Measurements from ENCODE around the gene ANGPTL4. TPM values are rescaled to one million over a fixed set of nuclear protein-coding genes. Genes with fewer than 3 reads are reported as not detected.

The ANGPTL4 gene
- polyA plus RNA-seq, 2 of the 4 experiments (the other 2 are of a cell fraction) = 12.3 to 30.8 TPM

- H3K4me2 ChIP-seq = no peak overlapping the region
- POLR2A ChIA-PET = no interaction called here
- ATAC-seq = peak; percentile 7 to 14; a peak in 3 of 6 replicates
- no peak overlapping the region for H3K4me3 ChIP-seq
- DNase-seq (ENCODE audit: low read depth in 1 of 2, low spot score in 1 of 2) = no peak
- TF ChIP-seq BCL3 (IDR thresholded peaks at IDR 0.05) (no peak), HOXB13 (CRISPR knock-in tag; IDR thresholded peaks at IDR 0.05; ENCODE audit: low read depth) (no peak), MAZ (IDR thresholded peaks at IDR 0.05; ENCODE audit: borderline replicate concordance, low read depth, low read length) (no peak), CHD4 (IDR thresholded peaks at IDR 0.05; ENCODE audit: borderline replicate concordance) (no peak), ZFP36 (IDR thresholded peaks at IDR 0.05; ENCODE audit: borderline replicate concordance, partially characterized antibody) (no peak), KDM1A (IDR thresholded peaks at IDR 0.05; ENCODE audit: low read depth) (no peak), RCOR1 (IDR thresholded peaks at IDR 0.05; ENCODE audit: low read depth, low read length) (no peak), USF2 (IDR thresholded peaks at IDR 0.05) (no peak), CTCF (IDR thresholded peaks at IDR 0.05) (no peak), CHD2 (IDR thresholded peaks at IDR 0.05; ENCODE audit: low read length, partially characterized antibody) (no peak), ZNF302 (CRISPR knock-in tag; IDR thresholded peaks at IDR 0.05) (no peak), HOXB5 (CRISPR knock-in tag; IDR thresholded peaks at IDR 0.05) (no peak), NPAS2 (CRISPR knock-in tag; IDR thresholded peaks at IDR 0.05; ENCODE audit: borderline replicate concordance) (no peak), ESRRA (IDR thresholded peaks at IDR 0.05; ENCODE audit: borderline replicate concordance, low read length) (no peak), POLR2AphosphoS2 (conservative IDR thresholded peaks at IDR 0.05; ENCODE audit: low read length) (no peak), CBX2 (IDR thresholded peaks at IDR 0.05; ENCODE audit: borderline replicate concordance, low read depth) (no peak), MAFK (IDR thresholded peaks at IDR 0.05; ENCODE audit: partially characterized antibody) (no peak)
- no peaks in the 10 kb centered on the region for H3K9me3 ChIP-seq
- 87% methylated on average over 3 of the region's 14 CpGs for WGBS (ENCODE audit: missing lambda C conversion rate)
- FAIRE-seq = no peak
- CTCF ChIA-PET = interaction anchor here (0.6 to 6.6 kb wide), 3 partner anchors 7 to 224 kb away, joined by 3 to 43 read pairs (median 6); no protein-coding TSS in a partner anchor
- H3K4me1 ChIP-seq = 0 out of 3 replicates have a peak, but pooled peaks cover 3% of the 10 kb centered on the region
- no peak overlapping the region for H3K27ac ChIP-seq
Observed at GRCh38 chr19:8342316-8342683, 21.7 kb upstream of the ANGPTL4 start.

- ATAC-seq (peak; percentile 99), DNase-seq (ENCODE audit: low read depth in 1 of 2, low spot score in 1 of 2) (peak; percentile 94 to 97), FAIRE-seq (no peak)
- Histone ChIP-seq H3K27ac (peak within 1 kb of the TSS; percentile 30 to 80; a peak in 4 of 6 replicates), H3K9me3 (no peaks in the 10 kb centered on the region), H3K4me3 (peak within 1 kb of the TSS; percentile 44), H3K4me1 (peaks cover 4% of the 10 kb centered on the region; the same call in 2 of the 3 replicates), H3K4me2 (peak within 1 kb of the TSS; percentile 71)
- CTCF ChIA-PET = interaction anchor here (0.6 to 6.6 kb wide), 4 partner anchors 8 to 223 kb away, joined by 3 to 43 read pairs (median 4); no protein-coding TSS in a partner anchor
- POLR2A ChIA-PET = no interaction called here
- peak; percentile 93 for TF ChIP-seq PBX3 (IDR thresholded peaks at IDR 0.05)
- no peak for TF ChIP-seq BHLHE40 (IDR thresholded peaks at IDR 0.05; ENCODE audit: low read depth, low read length)
- WGBS (ENCODE audit: missing lambda C conversion rate) = 10% methylated on average over 9 of the region's 65 CpGs
Observed at GRCh38 chr19:8342684-8343482, 21.1 kb upstream of the ANGPTL4 start, which contains the start of gene KANK3. TSS of gene KANK3 (minus strand) at chr19:8343262. CDS start at chr19:8337828, 5,434 bp downstream.

All from A549 (cell line).